ENCODE results near the gene NYNRIN.

Gene NYNRIN

DNA sequence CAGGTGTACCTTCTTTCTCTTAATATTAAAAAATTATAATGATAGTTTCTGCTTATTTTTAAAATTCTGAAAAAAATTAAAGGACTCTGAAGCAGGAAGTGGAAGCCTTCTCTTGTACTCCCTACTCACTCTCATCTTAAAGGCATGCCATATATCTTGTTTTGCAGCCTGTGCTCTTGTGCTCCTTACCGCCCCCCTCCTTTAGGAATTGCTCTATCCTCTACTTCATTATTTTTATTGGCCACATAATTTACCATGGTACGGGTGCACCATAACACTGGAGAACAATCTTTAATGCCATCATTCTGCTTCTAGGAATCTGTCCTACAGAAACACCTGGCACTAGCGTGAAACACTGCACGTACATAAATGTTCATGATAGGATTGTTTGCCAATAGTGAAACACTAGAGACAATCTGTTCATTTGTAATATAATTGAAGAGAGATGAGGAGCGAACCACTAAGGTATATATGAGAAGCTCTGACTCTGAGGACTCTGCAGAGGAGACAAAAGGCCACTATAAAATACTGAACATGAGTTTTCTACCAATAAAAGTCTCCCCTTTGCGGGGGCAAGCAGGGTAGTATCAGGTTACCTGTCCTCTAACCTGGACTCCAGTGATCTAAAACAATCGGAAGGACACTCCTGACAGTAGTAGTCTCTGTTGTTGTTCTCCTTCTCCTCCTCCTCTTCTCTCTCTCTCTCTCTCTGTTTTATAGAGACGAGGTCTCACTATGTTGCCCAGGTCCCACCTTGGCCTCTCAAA lies 6.3 kb upstream of the NYNRIN start:
- DNase-seq (ENCODE audit: low spot score), result no peak

DNA sequence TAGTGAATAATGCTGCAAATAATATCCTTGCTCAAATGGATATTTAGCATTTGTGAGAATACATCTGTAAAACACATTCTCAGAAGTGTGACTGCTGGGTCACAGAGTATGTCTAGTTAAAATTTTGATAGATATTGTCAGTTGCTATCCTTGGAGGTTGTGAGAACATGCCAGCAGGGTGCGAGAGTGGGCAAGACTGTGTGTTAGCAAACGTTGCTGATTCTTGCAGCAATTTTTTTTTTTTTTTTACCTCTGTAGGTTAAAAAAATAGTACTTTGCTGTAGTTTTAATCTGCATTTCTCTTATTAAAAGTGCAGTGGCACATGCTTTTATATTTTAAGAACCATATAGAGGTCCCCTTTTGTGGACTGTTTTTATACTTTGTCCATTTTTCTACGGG lies 4.5 kb upstream of the NYNRIN start:
- no peak for DNase-seq (ENCODE audit: low spot score)

DNA sequence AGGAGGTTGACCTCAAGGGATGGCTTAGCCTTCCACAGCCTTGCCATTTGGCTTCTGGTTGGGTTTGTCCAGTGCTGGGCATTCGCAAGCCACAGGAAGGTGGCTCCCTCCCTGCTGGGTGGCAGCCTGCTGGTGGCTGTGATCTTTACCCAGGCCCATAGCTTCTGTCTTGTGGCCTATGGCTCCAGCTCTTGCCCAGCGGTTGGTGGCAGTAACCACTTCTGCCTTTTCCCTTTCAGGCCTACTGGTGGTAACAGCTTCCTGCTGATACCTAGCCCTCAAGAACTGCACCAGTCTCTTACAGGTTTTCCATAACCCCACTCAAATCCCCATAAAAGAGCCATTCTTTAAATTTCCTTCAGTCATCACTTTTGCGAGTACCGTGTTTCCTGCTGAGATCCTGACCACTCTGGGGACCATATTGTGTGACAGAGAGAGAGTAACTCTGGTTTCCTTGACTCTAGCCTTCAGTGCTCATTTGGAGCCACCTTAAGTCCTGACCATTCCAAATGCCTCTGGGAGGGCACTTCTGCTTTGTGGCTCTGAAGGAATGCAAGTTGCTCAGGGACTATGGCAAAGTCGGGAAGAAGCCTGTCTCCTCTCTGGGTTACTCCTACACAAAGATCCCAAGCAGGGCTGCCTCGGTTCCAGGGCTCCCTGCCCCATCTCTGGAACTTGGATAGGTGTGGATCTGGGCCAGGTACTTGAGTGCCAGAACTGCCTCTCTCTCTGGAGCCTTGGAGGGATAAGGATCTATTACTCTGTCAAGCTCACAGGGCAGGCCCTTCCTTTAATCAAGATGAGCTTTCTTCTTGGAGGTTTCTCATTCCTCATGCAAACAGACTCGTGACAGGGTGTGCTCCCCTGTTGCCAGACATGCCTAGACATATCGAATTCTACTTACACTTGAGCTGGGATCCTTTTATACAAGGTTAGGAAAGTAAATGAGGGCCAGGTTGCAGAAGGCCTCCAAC lies 2.9 kb upstream of the NYNRIN start:
- DNase-seq (ENCODE audit: low spot score), result no peak

DNA sequence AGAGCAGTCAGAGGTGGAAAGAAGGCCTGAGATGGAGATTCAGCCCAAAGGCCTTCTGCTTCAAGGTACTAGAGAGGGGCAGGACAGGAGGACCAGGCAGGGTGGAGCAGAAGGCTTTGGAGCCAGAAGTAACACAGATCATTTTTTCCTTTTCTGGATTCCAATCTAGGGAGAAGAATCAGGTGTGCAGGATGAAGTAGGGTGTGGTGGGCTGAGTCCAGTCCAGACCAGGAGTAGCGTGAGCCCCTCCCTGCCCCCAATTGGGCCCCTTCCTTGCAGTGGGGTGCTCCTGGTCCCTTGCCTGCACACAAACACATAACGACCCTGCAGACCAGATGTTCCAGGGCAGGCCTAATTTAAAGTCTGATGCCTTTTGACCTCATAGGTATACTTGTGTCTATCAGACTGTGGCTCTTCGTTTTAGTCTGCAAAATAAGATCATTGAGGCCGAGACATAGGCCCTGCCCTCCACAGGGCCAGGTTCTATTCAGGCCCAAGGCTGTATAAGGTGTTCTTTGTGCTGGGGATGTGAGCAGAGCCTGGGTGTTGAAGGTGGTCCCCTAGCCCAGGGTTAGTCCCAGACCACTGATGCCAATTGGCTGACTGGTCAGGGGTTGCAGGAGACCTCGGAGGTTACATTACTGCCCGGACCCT lies 1.0 kb upstream of the NYNRIN start:
- DNase-seq (ENCODE audit: low spot score), result no peak

DNA sequence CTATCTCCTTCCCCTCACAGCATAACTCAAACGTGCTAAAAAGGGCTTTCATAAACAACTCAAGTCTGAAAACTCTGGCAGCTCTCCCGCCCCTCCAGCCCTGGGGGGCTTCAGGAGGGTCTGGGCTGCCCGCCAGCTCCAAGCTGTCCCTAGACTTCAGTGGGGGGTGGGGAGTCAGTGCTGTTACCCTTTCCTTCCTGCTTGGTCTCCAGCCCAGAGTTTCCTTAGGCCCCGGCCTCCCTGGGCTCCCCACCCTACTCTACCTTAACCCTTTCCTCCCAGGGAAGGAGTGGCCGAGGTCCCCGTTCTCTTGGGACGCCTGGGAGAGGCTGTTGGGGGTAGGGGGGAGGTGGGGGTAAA lies 530 bp upstream of the NYNRIN start:
- no peak for DNase-seq (ENCODE audit: low spot score)

DNA sequence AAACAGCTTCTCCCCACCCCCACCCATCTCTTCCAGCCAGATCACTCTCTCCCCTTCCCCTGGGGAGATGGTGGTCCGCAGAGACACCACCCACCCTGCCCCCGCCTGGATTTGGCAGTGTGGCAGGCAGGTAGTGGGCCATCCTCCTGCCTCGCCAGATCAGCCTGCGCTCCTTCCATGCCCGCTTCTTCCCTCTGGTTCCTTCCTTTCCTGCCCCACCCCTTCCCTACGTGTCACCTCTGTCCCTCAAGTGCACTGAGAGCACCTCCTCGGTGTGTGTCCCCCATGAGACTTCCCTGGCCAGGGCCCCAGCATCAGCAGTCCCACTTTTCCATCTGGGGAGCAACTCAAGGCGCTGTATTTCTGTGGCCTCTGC lies 632 bp downstream of the NYNRIN start:
- no peak for DNase-seq (ENCODE audit: low spot score)

DNA sequence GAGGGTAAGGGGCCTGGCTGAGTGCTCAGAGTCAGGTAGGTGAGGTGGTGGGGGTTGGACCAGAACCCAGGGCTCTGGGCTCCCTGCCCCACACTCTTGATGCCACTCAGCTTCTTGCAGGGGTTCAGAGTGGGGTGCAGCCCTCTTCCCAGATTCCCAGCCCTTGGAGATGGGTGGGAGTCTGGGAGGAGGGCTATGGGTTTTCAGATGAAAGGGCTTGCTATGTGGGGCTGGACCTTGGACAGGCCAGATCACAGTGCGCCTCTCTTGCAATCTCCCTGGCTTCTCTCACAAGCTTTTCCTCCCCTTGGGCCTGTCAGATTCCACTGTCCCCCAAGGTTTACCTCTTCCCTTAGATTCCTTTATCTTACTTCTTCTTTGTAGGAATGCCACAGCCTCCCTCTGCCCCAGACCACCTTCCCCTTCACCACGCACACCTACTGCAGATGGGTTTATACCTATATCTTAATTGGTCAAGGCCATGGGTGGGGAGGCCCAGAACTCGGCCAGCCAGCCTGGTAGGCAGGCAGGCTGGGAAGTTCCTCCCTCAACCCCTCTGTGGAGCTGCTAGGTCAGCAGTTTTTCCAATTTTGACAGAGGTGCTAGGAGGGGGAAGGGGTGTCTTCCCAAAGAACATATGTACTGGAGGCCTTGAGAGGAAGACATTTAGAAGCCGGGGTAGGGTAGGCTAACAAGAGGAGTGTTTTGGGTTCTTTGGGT lies 1.4 kb downstream of the NYNRIN start:
- no peak for DNase-seq (ENCODE audit: low spot score)

DNA sequence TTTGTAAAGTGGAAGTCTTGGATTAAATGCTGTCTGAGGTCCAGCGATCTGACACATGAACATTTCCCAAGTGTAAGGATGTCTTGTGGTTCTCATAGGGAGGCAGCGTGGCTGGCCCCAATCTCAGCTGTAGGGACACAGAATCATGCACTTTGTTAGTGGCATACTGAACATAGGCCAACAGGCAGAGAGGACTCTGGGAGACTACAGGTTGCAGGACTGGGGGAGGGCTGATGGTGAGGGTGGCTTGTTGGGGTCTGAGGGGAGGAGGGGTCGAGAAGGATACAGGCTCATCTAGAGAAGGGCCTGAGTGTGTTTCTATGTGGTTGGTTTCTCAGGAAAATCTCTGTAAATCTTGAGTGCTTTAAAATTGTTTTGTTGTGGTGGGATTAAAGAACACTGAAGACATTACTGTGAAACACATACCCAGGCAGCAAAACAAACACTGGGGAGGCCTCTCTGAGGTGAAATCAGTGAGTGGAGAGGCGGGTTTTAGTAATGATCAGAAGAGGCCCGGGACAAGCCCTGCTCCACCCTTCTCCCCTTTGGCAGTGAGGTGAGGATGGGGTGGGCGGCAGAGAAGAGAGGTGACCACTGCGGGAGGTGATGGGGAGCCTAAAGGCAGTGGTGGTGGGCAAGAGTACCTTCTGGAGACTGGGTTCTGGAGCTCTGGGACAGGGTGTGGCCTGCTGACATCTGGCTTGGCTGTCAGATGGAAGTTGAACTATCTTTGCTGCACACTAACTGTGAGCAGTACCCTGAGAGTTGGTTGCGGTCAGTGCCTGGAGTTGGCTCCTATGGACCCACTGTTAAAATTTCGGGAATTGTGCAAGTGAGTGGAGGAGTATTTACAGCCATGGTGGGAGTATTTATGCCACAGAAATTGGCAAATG lies 3.3 kb downstream of the NYNRIN start:
- DNase-seq (ENCODE audit: low spot score), result no peak

DNA sequence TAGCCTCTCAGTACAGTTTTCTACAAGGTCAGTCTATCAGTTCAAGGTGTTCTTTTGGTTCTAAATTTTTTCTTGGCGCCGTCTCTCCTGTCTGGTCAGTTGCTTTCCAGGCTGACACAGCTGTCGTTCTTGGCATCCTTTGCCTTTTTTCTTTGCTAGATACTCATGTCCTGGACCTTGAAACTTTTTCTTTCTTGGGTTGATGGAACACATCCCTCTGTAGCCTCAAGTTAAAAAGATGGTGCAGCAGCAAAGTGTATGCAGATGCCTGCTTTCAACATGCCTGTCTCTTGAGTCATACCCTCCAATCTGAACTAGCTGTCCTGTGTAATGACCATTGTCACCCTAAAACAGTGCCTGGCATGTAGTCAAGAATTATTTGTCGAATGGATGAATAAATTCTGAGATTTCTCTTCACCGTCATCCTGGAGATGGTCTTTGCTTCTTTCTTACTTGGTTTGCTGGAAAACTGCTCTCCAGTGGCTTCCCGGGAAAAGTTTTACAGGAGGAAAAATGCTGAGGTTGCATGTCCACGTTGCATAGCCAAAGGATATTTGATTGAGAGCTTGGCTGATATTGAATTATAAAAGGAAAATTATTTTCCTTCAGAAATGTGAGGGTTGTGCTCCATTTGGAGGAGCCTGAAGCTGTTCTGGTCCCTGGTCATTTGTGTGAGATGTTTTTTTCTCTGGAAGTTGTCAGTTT lies 4.6 kb downstream of the NYNRIN start:
- no peak for DNase-seq (ENCODE audit: low spot score)

DNA sequence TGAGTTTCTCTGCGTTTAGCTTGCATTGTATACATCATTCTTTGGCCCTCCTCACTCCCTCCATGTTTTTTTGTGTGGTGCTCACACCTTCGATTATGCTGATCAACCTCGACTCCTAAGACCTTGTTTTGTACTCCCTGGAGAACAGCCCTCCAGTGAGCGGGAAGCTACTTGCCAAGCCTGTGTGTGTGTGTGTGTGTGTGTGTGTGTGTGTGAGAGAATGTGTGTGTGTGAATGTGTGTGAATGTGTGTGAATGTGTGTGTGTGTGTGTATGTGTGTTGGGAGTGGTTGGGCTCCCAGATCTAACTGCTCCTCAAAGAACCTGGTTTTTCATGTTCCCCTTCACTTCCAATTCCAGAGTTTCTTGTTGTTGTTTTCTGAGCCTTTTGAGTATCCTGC lies 6.0 kb downstream of the NYNRIN start:
- DNase-seq (ENCODE audit: low spot score), result no peak

DNA sequence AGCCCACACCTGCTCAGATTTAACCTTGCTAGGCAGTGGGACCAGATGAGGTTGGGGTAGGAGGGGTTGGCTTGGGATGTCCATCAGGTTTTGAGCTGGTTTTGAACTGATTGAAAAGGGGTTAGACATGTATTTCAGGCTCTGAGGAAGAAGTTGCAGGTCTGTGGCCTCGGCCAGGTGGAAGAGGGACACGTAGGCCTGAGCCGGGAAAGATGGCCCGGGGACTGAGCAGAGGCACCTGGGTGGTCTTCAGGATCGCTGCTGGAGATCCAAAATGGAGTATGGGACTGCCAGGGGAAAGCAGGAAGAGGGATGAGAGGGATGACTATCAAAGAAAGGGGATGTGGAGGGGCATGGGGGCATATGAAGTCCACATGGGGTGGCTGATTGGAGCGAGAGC lies 7.6 kb downstream of the NYNRIN start:
- no peak for DNase-seq (ENCODE audit: low spot score)

DNA sequence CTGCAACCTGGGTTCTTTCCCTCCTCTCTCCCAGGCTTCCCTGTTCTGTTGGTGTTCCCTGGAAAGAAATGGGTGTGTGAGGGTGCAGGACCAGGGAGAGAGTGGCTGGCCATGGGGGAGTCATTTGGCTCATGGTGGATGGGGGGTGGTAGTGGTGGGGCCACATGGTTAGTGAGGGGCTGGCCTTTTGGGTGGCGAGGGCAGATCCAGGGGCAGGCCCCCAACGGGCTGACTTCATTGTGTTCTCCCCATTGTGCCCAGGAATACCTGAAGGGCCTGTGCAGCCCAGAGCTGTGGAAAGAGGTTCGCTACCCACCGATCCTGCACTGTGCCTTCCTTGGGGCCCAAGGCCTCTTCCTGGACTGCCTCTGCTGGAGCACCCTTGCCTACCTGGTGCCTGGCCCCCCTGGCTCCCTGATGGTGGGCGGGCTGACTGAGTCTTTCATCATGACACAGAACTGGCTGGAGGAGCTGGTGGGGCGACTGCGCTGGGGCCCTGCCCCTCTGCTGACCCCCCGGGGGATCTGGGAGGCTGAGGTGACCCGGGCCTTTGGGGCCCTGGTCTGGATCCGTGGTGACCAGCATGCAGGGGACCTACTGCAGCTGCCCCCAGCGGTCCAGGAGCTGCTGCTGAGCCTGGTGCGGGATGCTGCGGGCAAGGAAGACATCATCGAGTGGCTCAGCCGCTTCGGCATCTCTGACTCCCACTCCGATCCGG lies 9.0 kb downstream of the NYNRIN start:
- DNase-seq (ENCODE audit: low spot score), result no peak

DNA sequence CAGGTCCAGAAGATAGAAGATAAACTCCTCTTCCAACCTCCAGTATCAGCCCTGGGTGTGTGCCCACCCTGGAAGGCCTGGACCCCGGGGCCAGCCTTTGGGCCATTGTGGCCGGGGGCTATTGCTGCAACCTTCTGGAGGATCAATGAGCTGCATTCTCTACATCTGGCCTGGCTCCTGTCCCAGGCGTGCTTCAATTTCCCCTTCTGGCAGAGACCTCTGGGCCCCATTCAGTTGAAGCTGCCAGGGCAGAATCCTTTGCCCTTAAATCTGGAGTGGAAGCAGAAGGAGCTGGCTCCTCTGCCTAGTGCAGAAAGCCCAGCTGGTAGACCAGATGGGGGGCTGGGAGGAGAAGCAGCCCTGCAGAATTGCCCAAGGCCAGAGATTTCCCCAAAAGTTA lies 10.0 kb downstream of the NYNRIN start:
- no peak for DNase-seq (ENCODE audit: low spot score)

DNA sequence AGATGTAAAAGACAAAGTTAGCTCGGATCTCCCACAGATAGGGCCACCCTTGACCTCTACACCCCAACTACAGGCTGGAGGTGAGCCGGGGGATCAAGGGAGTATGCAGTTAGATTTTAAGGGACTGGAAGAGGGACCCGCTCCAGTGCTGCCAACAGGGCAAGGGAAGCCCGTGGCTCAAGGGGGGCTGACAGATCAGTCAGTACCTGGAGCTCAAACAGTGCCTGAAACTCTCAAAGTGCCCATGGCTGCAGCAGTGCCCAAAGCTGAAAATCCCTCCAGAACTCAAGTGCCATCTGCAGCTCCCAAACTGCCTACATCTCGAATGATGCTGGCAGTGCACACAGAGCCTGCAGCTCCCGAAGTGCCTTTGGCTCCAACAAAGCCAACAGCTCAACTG lies 10.4 kb downstream of the NYNRIN start:
- DNase-seq (ENCODE audit: low spot score), result no peak

DNA sequence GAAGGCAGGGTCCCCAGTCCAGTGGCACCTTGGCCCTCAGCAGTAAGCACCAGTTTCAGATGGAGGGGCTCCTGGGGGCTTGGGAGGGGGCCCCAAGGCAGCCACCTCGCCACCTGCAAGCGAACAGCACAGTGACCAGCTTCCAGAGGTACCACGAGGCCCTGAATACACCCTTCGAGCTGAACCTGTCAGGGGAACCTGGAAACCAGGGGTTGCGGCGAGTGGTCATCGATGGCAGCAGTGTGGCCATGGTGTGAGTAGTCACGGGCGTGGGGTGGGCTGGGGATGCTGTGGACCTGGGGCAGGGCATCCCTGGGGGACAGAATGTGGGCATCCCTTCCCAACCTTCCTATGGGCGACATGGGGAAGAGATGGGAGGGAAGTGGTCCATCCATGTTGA lies 11.2 kb downstream of the NYNRIN start:
- no peak for DNase-seq (ENCODE audit: low spot score)

DNA sequence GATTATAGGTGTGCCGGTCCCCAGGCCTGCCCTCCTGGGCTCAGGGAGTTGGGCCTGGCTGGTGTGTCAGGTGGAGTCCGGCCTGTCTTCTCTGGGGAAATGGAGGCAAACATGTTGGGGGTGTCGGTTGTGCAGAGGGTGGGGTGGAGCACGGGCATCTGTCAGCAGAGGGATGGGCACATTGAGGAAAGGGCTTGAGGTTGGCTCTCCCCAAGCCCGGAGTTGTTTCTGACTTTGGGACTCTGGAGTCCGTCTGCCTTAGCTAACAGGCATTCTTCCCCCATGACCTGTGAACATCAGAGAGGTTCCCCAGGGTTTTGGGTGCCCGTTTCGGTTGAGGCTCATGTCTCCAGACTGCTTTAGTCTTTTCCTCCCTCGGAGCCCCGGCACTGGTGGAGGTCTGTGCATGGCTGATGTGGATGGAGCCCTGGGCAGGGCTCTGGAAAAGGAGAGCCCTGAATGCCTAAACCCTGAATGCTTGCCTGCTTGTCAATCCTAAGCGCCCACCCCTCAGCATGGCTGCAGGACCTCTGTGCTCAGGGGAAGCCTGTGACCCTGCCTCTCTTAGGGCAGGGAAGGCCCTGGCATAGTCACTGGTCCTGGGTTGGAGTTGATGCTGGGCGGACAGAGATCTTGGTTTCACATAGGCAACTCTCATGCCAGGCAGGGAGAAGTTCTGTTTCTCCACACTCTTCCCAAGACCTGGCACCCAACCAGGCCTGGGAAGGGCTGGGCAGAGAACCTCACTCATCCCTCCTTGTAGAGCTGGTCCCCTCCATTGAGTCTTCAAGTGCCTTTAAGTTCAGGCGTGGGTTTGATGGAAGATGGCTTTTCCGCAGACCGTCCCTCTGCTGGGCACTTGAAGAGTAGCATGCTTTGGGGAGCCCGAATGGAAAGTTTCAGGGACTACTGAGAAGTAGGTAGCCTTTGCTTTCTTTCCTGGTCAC lies 12.9 kb downstream of the NYNRIN start:
- DNase-seq (ENCODE audit: low spot score), result no peak

DNA sequence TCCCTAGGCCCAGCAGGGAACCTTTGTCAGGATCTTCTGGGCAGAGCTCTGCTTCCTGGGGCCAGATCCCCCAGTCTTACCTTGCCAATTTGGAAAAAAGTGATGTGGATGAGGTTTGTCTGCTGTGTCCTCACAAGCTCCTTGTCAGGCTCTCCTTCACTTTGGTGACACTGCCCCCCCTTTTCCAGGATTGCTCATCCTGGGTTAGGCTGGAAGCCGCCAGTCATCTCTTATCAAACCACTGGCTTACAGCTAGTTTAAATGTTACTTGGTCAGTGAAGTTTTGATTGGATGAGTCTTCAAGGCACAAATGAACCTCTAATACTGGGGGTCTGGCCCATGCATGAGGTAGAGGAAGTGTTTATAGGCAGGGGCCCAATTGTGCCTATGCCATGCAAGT lies 15.3 kb downstream of the NYNRIN start:
- DNase-seq (ENCODE audit: low spot score), result no peak

DNA sequence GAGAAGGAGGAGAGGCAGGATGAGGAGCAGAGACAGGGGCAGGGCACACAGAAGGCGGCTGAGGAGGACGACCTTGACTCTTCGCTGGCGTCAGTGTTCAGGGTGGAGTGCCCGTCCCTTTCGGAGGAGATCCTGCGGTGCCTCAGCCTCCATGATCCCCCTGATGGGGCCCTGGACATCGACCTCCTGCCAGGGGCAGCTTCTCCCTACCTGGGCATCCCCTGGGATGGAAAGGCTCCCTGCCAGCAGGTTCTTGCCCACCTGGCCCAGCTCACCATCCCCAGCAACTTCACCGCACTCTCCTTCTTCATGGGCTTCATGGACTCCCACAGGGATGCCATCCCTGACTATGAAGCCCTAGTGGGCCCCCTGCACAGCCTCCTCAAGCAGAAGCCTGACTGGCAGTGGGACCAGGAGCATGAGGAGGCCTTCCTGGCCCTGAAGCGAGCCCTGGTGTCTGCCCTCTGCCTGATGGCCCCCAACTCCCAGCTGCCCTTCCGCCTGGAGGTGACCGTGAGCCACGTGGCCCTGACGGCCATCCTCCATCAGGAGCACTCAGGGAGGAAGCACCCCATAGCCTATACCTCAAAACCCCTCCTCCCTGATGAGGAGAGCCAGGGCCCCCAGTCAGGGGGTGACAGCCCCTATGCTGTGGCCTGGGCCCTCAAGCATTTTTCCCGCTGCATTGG lies 16.1 kb downstream of the NYNRIN start:
- no peak for DNase-seq (ENCODE audit: low spot score)

Data from putamen (tissue), 1 donor.